Activated effector memory CD4-positive, alpha-beta T cell treated with Interleukin-2 at 50 U/mL for 16 hours (primary cell): ENCODE results near the gene HLA-A.

Source experiments
- DNase-seq: peaks from one replicate; pipeline ENCODE4 v3.0.0-alpha.2; 2020

The HLA-A gene

DNA sequence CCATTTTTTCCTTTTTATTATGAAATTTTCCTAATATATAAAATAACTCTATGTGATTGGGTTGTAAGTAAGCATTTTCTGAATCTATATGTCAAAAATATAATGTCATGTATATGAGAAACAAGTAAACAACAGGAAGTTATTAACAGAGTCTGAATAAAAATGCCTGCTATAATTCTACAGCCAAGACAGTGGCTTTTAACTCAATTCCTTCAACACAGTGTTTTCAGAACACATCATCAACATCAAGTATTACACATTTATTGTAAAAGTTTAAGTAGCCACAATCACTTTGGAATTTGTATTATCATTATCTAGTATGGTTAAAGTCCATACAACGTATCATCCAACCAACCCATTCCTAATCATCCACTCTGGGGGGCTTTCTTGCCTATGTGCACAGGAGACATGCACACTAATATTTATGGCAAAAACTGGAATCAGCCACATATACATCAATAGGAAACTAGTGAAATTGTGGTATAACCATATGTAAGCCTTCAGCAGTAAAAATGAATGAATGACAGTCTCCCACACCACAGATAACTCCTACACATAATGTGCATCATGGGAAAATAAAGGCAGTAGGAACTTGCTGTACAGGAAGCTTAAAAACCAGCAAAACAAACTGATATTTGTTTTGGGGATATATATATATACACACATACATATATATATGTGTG, 6.9 kb upstream of the HLA-A start:
- no peak for DNase-seq

DNA sequence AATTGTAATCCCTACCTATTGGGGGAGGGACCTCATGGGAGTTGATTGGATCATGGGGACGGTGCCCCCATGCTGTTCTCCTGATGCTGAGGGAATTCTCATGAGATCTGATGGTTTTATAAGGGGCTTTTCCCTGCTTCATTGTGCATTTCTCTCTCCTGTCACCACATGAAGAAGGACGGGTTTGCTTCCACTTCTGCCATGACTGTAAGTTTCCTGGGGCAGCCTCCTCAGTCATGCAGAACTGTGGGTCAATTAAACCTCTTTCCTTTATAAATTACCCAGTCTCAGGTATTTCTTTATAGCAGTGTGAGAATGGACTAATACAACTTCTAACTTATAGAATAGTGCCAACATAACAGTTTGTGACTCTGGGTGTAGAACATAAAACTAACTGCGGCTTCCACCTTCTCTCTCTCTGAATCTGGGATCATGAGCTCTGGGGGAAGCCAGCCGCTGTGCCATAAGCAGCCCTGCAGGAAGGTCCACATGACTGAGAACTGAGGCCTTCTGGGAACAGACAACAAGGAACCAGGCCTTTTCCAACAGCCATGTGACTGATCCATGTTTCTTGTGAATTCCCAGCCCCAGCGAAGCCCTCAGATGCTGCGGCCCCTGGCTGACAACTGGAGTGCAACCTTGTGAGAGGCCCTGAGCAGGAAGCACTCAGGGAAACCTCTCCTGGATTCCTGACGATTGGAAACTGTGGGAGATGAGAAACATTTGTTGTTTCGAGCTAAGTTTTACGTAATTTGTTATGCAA, 3.4 kb upstream of the HLA-A start:
- DNase-seq: no peak

DNA sequence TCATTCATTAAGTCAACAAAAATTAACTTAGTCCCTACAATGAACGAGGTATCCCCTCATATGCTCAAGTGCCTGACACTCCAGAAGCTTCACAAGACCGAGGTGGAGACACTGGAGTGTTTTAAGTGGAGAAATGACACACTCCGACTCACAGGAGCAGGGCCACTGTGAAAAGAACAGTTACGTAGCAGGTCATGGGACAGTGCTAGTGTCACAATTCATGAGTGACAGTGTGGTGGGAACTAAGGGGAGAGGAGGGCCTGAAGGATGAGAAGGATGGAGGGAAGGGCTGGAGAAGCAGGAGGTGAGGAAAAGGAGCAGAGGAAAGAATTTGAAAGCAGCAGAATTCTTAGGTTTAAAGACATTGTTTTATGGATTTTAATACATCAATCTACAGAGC, 1.3 kb upstream of the HLA-A start:
- DNase-seq: no peak

DNA sequence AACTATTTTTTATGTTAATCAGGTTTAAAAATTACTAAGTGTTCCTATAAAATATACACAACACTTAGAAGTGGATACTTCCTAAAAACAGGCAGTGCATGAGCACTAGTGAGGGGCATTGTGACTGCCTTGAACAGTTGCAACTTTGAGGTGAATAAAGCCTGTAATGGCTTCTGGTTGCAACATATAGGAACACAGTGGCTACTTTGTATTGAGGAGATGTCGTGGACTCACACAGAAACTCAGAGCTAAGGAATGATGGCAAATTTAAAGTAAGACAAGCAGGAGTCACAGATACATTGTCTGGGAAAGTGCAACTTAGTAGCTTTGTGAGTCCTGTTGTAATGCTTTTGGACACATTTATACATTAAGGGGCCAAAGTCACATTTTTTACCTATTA, 861 bp upstream of the HLA-A start:
- no peak for DNase-seq

DNA sequence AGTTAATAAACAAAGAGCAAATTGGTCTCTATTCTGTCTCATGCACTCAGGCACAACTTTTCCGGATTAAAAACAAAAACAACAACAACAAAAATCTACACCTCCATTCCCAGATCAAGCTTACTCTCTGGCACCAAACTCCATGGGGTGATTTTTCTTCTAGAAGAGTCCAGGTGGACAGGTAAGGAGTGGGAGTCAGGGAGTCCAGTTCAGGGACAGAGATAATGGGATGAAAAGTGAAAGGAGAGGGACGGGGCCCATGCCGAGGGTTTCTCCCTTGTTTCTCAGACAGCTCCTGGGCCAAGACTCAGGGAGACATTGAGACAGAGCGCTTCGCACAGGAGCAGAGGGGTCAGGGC, 437 bp upstream of the HLA-A start:
- no peak for DNase-seq

DNA sequence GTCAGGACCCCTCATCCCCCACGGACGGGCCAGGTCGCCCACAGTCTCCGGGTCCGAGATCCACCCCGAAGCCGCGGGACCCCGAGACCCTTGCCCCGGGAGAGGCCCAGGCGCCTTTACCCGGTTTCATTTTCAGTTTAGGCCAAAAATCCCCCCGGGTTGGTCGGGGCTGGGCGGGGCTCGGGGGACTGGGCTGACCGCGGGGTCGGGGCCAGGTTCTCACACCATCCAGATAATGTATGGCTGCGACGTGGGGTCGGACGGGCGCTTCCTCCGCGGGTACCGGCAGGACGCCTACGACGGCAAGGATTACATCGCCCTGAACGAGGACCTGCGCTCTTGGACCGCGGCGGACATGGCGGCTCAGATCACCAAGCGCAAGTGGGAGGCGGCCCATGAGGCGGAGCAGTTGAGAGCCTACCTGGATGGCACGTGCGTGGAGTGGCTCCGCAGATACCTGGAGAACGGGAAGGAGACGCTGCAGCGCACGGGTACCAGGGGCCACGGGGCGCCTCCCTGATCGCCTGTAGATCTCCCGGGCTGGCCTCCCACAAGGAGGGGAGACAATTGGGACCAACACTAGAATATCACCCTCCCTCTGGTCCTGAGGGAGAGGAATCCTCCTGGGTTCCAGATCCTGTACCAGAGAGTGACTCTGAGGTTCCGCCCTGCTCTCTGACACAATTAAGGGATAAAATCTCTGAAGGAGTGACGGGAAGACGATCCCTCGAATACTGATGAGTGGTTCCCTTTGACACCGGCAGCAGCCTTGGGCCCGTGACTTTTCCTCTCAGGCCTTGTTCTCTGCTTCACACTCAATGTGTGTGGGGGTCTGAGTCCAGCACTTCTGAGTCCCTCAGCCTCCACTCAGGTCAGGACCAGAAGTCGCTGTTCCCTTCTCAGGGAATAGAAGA, 978 bp downstream of the HLA-A start:
- no peak for DNase-seq

DNA sequence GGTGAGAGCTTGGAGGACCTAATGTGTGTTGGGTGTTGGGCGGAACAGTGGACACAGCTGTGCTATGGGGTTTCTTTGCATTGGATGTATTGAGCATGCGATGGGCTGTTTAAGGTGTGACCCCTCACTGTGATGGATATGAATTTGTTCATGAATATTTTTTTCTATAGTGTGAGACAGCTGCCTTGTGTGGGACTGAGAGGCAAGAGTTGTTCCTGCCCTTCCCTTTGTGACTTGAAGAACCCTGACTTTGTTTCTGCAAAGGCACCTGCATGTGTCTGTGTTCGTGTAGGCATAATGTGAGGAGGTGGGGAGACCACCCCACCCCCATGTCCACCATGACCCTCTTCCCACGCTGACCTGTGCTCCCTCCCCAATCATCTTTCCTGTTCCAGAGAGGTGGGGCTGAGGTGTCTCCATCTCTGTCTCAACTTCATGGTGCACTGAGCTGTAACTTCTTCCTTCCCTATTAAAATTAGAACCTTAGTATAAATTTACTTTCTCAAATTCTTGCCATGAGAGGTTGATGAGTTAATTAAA, 3.0 kb downstream of the HLA-A start:
- no peak for DNase-seq

DNA sequence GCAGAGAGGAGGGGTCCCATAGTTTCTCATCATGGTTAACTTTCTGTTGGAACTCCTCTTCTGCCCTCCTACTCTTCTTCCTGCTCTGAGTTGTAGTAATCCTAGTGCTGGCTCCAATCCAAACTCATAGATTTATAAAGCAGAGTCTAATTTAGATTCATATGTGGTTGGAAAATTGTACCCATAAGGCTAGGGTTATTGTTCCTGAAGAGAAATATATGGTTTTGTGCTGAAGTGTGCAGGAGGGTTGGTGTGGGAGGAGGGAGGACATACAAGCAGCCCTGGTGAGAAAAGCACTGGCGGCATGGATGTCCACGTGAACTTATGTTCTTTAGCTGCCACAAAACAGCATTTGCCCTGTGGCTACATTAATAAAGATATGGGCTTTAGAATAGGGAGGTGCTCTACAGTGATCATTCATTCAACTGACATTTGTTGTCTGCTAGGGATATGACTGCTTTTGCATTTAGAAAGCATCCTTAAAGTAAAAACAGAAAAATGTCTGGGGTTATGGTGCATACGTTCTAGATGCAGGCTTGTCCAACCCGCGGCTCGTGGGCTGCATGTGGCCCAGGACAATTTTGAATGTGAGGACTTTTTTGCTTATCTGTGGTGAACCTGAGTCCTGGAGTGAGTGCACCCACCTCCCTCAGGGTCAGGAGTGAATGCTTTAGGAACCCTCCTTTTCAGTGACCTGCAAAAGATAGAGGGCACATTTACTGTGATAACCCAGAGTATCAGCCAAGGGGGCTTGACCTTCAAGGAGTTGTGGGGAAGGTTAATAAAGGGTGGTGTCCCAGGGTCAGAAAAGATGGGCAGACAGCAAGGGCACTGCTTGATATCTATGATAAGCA, 4.1 kb downstream of the HLA-A start:
- DNase-seq: no peak

DNA sequence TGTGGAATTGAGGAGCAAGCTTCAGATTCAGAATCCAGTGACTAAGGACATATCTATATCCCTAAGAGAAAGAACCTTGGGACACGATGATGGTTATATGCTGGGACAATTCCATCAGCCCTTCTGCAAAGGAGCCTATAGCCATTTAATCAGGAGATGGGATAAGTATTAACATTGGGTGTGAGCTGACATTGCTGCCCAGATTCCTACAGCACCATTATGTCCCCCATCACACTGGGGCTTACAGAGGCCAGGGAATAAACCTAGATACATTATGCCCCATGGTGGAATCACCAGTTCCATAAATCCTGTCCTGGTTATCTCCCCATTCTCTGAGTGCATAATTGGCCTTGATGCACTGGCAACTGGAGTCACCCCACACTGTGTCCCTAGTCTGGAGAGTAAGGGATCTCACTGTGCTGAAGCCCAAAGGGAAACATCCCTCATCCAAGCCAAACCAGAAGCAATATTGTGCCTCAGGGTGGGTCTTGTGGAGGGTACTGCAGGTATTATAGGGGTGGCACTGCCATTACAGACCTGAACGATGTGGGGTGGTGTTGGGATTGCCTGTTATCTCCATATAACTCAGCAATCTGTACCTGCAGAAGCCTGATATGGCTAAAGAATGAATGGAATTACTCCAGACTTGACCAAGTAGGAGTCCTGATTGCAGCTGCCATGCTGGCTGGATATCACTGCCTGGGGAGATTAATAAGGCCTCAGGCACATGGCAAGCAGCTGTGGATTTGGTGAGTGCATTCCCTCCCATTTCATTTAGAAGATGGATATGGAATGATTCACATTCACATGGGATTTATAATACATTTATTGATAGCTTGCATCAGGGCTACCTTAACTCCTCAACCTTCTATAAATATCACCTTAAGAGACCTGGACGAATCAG, 5.0 kb downstream of the HLA-A start:
- no peak for DNase-seq

DNA sequence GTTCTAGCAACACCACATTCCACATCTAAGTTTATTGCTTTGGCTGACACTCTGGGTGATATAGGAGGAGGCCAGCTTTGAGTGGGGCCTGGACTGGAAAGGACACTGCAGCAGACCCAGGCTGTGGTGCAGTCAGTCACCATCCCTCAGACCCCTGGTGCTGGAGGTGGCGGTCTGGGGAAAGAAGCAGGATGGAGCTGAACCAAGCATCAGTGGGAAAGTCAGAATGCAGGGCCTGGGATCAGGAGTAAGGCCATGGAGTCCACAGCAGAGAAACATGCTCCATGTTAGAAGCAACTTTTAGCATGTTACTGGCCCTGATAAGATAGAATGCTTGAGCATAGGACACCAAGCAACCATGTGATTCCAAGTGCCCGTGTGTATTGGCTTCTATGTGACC, 5.9 kb downstream of the HLA-A start:
- no peak for DNase-seq

DNA sequence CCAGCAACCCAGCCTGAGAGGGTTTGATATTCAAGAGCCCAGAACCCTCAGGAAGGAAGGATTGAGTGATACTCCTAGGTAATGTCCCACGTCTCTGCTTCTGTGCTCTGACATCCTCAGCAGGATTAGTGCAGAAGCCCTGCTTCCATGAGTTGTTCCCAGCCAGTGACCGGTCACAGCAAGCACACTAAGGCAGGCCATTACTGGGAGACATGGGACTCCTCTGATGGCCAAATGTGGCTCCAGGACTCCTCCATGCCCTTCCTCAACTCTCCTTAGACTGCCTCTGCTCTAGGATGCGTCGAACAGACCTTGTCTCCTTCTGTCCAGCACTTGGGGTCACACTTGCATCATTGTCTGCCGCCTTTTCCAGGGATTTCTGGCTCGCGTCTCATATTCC, 7.6 kb downstream of the HLA-A start:
- no peak for DNase-seq

DNA sequence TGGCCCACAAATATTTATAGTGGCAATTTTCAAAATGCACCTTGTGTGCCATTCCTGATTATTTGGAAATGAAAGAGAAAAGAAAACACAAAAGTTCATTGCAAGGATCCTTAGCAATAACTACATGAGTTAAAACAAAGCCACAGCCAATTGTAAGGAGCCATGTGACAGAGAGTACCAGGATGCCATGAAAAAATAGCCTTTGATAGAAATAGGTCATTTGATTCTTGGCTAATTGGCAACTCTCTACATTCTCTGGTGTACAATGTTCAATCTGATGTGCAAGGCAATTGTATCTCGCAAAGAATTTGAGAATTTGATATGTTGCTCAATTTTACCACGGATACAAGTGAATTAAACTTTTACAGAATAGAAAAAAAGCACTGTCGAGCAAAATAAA, 9.6 kb downstream of the HLA-A start:
- DNase-seq: no peak

DNA sequence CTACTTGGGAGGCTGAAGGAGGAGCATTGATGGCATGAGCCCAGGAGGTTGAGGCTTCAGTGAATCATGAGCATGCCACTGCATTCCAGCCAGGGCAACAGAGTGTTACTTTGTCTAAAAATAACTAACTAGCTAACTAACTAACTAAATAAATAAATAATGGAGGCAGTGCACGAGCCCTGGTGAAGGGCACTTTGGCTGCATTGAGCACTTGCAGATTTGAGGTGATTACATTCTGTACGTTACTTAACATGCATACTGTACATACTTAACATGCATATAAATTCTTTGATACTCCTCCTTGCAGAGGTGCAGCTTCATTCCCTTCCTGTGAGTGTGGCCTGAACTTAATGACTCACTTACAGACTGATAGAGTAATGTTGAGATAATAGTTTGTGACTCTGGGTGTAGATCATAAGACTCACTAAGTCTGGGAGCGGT, 10.7 kb downstream of the HLA-A start:
- no peak for DNase-seq

DNA sequence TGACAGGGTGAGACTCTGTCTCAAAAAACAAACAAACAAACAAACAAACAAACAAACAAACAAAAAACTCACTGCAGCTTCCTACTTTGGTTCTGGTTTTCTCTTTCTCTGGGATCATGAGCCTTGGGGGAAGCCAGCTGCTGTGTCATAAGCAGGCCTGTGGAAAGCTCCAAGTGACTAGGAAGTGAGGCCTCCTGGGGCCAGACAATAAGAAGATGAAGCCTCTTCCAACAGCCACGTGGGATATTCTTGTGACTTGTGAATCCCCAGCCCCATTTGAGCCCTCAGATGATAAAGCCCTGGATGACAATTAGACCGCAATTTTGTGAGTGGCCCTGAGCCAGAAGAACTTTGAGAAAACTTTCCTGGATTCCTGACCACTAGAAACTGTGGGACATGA, 11.4 kb downstream of the HLA-A start:
- DNase-seq: no peak

DNA sequence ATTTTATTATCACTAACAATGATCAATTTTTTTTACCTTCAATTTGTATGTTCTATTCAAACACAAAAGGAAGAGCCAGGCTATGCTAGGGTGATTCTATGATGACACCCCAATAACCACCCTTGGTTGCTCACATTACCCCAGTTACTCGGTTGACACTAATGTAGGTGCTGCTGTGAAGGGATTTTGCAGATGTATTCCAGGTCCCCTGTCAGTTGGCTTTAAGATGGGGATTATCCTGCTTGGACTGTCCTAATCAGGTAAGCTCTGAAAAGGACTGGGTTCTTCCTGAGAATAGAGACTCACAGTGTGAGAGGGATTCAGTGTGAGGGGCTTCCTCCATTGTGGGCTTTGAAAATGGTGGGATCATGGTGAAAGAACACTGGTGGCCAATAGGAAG, 11.9 kb downstream of the HLA-A start:
- DNase-seq: no peak

DNA sequence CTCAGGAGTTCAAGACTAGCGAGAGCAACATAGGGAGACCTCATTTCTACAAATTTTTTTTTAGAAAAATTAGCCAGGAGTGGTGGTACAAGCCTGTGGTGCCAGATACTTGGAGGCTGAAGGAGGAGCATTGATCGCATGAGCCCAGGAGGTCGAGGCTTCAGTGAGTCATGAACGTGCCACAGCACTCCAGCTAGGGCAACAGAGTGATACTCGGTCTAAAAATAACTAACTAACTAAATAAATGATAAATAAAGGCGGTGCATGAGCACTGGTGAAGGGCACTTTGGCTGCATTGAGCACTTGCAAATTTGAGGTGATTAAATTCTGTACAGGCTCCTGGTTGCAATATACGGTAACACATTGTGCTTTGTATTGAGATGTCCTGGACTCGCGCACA, 13.5 kb downstream of the HLA-A start:
- DNase-seq: no peak

DNA sequence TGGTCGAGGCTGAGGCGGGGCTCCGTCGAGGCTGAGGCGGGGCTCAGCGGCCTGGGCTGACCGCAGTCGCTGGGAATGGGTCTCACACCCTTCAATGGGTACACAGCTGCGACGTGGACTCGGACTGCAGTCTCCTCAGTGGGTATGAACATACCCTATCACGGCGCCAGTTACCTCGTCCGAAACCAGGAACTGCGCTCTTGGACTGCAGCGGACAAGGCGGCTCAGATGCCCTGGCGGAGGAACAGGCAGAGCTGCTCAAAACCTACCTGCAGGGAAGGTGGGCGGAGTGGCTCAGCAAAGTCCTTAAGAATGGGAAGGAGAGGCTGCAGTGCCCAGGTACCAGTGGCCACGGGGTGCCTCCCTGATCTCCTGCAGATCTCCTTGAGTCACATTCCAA, 14.2 kb downstream of the HLA-A start:
- no peak for DNase-seq

DNA sequence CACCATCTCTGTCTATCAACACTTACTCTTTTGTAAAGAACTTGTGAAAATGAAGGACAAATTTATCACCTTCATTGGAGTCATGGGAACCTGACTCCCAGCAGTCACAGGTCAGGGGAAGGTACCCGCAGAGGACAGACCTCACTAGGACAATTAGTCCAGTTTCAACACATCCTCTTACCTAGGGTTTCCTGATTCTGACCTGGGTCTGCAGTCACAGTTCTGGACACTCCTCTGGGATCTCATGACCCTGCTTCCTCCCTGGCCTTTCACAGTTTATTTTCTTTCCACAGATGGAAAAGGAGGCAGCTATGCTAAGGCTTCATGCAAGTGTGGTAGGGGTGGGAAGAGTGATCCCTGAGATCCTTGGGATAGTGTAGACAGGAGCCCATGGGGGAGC, 15.7 kb downstream of the HLA-A start:
- no peak for DNase-seq

DNA sequence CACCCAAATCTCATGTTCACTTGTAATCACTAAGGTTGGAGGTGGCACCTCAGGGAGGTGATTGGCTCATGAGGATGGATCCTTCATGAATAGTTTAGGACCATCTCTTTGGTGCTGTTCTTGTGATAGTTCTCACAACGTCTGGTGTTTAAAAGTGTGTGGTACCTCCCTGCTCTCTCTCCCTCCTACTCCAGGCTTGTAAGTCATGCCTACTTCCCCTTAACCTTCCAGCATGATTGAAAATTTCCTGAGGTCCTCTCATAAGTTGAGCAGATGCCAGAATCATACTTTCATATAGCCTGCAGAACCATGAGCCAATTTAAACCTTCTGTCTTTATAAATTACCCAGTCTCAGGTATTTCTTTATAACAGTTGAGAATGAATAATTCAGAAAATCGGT, 16.6 kb downstream of the HLA-A start:
- no peak for DNase-seq

DNA sequence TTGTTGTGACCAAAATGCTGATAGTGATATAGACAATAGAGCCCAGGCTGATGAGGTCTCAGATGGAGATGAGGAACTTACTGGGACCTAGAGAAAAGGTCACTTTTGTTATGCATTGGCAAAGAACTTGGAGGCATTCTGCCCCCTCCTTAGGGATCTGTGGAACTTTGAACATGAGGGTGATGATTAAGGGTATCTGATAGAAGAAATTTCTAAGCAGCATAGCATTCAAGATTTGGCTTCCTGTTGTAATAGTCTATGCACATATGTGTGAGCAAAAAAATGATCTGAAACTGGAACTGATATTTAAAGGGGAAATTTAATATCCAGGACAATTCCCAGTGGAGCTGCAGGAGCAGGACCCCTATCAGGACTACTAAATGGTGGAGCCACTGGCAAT, 17.1 kb downstream of the HLA-A start:
- no peak for DNase-seq

DNA sequence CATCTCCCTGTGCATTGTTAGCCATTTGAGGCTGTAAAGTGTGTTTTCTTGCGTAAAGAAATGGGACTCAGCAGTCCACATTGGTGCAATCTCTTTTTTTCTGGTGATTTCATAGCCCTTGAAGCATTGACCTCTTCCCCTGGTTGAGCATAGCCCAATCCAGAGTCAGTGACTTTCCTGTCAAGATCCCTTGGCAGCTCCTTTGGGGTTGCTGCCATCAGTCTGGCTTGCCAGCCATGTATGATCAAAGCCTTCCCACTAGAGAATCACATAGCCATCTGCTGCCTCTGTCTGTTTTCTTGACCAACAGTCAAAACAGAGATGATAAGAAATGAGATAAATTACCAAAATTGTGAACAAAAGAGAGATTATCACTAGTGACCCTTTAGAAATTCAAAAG, 19.6 kb downstream of the HLA-A start:
- DNase-seq: no peak
